Measurements from ENCODE around the gene BMPER.

DNA sequence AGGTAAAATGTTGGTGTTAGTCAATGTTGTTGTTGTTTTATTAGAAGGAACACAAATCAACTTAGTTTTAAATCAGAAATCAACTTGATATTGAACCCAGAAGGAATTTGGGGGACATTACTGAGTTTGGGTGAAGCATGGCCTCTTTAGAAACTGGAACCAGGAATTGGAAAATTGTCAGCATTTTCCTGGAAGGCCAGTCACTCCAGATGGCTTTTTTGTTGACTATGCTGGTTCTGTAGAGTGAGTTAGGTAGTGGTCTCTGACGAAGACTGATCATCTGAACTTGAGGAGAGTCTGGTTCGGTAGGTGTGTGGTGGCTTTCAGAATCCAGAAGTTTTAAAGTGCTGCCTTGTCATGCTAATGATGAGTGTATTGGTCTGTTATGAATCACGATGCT, 111.5 kb downstream of the BMPER start:
- TF ChIP-seq, protein P1, sequence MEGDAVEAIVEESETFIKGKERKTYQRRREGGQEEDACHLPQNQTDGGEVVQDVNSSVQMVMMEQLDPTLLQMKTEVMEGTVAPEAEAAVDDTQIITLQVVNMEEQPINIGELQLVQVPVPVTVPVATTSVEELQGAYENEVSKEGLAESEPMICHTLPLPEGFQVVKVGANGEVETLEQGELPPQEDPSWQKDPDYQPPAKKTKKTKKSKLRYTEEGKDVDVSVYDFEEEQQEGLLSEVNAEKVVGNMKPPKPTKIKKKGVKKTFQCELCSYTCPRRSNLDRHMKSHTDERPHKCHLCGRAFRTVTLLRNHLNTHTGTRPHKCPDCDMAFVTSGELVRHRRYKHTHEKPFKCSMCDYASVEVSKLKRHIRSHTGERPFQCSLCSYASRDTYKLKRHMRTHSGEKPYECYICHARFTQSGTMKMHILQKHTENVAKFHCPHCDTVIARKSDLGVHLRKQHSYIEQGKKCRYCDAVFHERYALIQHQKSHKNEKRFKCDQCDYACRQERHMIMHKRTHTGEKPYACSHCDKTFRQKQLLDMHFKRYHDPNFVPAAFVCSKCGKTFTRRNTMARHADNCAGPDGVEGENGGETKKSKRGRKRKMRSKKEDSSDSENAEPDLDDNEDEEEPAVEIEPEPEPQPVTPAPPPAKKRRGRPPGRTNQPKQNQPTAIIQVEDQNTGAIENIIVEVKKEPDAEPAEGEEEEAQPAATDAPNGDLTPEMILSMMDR (conservative IDR thresholded peaks at IDR 0.05 in 1 of 2, IDR thresholded peaks at IDR 0.05 in 1 of 2; ENCODE audit: low read depth in 1 of 2, low read length in 2 of 2), result no peak
- no peak for TF ChIP-seq EZH2 (IDR thresholded peaks at IDR 0.05; ENCODE audit: low read length, missing control alignments)
